CD4-positive, alpha-beta T cell treated with Interleukin-21 for 1 hour (primary cell): ENCODE results near the gene FBLN2.

Experiments
- DNase-seq: peaks from one replicate; pipeline ENCODE4 v3.0.0-alpha.2; 2020

Gene FBLN2

DNA sequence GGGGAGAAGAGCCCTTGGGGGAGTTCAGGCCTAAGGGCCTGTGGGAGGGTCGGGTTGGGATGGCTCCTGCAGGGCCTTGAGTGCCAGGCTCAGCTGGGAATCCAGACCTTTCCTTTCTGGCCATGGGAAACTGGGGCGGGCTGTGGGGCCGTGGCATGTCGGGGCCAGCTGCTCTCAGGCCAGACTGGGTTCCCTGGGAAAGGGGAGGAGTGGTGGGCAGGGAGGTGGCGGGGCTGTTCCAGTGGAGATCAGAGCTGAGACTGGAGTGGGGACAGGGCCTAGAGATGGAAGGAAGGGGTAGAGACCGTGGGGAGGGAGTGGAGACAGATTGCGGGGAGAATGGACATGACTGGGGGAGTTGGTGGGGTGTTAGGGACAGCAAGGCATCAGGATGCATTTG lies 20.3 kb downstream of the FBLN2 start:
- no peak for DNase-seq

DNA sequence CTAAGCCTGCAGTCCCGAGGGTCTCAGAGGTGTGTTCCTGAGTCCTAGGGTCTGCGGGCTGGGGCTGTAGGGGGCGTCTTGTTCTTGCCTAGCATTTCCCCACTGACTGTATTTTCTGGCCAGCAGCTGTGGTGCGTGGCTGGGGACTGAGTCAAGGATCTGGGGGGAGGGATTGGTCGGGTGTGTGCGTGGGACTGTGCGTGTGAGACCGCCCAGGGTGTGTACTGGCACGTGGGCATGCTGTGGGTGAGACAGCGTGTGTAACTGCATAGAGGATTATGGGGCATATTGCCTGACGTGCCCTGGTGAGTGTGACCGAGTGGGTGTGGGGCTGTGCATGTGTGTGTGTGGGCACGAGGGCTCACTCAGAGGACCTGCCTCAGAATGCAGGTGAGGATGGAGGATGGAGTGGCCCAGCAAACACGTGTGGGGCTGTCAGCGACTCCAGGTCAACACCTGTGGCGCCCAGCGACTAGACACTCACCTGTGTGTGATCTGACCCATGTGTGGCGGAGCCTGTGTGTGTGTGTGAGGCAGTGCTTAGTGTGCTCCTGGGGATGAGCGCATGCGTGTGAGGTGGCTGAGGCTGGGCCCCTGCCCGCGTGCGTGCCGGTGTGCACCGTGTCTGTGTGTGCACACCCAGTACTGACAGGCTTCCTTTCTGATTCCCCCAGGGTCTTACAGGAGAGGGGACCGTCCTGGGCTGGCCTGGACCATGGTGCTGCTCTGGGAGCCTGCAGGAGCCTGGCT lies 20.9 kb downstream of the FBLN2 start:
- no peak for DNase-seq

GRCh38 chr3:13570391-13571194 lies 21.7 kb downstream of the FBLN2 start:
- DNase-seq = no peak

DNA sequence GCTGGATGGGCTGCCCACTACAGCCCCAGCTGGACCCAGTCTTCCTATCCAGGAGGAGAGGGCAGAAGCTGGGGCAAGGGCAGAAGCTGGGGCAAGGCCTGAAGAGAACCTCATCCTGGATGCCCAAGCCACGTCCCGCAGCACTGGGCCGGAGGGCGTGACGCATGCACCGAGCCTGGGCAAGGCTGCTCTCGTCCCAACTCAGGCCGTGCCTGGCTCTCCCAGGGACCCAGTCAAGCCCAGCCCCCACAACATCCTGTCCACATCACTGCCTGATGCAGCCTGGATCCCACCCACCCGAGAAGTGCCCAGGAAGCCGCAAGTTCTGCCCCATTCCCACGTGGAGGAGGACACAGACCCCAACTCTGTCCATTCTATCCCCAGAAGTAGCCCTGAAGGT lies 22.3 kb downstream of the FBLN2 start:
- DNase-seq = no peak

- DNase-seq = no peak
These were observed 23.2 kb downstream of the FBLN2 start for GRCh38 chr3:13571831-13572750.

GRCh38 chr3:13572926-13573623 lies 24.1 kb downstream of the FBLN2 start:
- DNase-seq = no peak

GRCh38 chr3:13574083-13574797 lies 25.3 kb downstream of the FBLN2 start:
- DNase-seq = no peak

DNA sequence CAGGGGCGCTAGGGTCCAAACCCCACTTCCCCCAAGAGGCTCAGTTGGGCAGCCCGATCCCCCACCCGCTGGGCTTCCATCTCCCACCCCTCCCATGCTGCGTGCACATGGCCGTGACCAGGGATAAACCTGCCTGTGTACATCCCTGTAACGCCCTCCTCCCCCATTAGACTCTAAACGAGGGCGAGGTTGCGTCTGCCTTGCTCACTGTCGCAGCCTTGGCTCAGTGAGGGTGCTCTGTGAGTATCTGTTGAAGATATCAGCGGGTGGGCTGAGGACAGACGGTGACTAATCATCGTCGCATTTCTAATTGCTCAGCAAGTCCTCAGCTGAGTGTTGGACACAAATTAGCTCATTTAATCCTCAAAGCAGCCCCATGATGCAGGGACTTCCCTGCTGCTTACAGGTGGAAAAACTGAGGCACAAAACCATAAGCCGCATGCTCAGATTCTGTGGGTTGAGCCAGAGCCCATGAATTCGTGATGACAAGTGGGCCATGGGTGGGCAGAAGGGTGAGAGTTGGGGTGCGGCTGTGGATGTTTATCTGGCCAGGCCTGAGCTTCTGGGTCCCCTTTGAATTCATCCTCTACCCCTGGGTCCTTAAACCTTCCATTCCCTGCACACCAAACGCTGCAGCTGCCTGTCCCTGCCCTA lies 26.0 kb downstream of the FBLN2 start:
- no peak for DNase-seq

GRCh38 chr3:13575459-13576061 lies 26.6 kb downstream of the FBLN2 start:
- no peak for DNase-seq

- DNase-seq = no peak
These were observed 28.5 kb downstream of the FBLN2 start for GRCh38 chr3:13577181-13578121.

- DNase-seq = no peak
These were observed 29.3 kb downstream of the FBLN2 start for GRCh38 chr3:13578251-13578650.

- DNase-seq = no peak
These were observed 30.1 kb downstream of the FBLN2 start for GRCh38 chr3:13579063-13579462.

DNA sequence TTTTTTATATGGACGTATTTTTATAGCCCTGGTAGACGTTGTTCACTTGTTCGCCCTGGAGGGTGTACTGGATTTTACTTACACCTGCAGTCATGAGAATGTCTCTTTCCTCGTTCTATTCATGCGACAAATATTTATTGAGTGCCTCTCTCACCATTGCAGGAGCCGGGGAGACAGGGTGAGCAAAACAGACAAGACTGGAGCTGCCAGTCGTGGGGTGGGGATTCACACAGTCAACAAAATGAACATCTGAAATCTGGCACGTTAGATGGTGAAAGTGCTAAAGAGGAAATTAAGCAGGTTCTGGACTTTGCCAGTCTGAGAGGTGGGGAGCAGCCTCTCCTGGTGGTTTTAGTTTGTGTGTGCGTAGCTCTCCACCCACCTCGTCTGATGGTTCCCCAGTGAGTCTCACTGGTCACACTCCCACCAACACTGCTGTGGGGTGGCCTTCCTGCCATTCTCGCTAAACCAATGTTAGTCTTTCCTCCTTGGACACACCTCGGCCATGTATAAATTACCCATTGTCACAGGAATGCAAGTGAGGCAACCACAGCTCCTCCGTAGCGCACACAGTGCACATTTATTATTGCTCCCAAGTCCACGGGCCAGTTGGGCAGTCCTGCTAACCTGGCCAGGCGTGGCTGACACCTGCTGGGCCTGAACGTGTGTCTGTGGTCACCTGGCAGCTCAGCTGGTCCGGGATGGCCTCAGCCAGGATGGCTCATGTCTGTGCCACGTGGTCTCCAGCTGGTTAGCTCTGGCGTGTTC lies 31.5 kb downstream of the FBLN2 start:
- no peak for DNase-seq

DNA sequence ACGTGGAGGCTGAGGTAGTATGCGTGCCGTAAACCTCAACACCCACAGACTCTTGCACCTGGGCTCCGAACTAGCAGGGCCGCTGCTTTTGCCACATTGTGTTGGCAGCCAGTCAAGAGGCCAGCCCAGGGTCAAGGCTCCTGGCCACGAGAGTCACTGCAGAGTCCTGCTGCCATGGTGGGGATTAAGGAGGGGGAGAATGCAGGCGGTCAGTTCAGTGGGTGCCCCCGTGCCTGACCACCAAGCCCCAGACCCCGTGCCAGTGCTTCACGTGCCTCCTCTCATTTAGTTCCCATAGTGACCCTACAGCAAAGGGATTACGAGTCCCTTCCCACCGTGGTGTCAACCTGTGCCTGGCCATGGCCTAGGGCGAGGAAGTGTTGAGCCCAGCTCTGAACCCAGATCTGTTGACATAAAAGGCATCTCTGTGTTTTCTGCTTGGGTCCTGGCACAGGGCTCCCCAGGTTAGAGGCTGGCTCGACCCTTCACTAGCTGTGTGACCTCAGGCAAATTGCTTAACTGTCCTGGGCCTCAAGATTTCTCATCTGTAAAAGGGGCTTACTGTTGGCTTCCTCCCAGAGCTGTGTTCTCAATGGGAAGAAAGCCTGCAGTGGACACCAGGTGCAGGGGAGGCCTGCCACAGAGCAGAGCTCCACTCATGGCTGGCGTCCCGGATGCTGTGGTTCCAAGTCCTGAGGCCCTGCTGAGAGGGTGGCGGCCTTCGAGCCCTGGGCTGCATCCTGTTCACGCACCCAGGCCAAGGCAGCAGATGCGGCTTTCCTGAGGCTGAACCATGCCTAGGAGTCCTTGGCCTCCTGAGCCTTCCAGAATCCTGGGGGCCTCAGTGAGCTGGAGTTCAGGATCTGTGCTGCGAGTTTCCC lies 32.8 kb downstream of the FBLN2 start:
- no peak for DNase-seq

DNA sequence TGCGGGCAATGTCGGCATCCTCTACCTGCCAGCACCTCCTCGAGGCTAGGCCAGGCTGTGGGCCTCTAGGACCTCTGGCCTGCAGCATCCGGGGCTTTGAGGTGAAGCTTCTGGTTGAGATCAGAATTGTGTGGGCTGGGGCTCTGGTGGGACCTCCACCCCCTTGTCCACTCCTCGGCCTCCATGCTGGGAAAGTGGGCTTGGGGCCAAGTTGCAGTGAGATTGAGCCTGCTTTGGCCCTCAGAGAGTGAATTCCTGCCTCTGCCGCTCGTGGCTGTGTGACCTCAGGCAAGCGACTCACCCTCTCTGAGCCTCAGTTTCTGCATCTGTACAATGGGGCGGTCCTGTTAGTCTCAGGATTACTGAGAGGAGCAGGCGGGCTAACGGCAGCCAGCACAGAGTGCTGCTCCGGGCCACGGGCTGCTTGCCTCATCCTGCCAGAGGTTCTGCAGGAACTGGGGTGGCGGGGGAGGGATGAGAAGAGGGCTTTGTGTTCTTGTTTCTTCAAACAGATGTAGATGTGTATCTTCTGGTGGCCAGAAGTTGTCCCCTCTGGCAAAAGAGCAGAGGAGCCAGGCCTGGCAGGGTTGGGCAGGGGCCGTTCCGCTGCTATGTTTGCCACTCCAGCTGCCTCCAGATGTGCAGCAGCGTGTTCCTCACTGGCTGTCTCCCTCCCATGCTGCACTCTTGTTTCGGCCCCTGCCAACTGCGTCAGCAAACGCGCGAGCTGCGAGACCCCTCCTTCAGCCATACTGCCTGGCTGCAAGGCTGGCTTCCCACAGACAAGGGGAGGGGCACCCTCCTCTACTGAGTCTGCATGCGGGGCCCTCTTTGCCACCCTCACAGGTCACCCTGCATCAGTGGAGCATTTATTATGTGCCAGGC lies 33.7 kb downstream of the FBLN2 start:
- no peak for DNase-seq

- no peak for DNase-seq
These were observed 34.6 kb downstream of the FBLN2 start for GRCh38 chr3:13583251-13584180.
